AG04449 (cell line): ENCODE results near the gene IL7R.
"Not testable (repeated sequence)": the region's sequence is repeated elsewhere in the genome, so short reads cannot be mapped to it uniquely, and the experiment has no call there.

ENCODE experiments used
- CTCF ChIA-PET: fragments of 350-600 bp; formaldehyde crosslinking; extraction: SDS; loops from one replicate; lab custom pipeline; 2021; ENCODE audit warnings: antibody characterized with exemption; lab: Yijun Ruan, JAX
- POLR2A ChIA-PET: fragments of 400-600, 350-600 bp; formaldehyde crosslinking; extraction: SDS; loops from one replicate; lab custom pipeline; 2020; ENCODE audit warnings: antibody characterized with exemption, inconsistent platforms; lab: Yijun Ruan, JAX
- DNase-seq: peaks from one replicate; pipeline ENCODE4 v3.0.0-alpha.2; 2010; ENCODE audit warnings: low read depth, low spot score
- H3K4me3 ChIP-seq: 2 replicates; pipeline ENCODE4 v1.5.1; 2011; ENCODE audit warnings: low read depth, mild to moderate bottlenecking, control low read depth, low read length
- TF ChIP-seq, protein P1 (sequence below): IDR thresholded peaks from one replicate; pipeline ENCODE4 v1.5.1; 2011; ENCODE audit warnings: mild to moderate bottlenecking, moderate library complexity, low read length, control low read depth, inconsistent platforms; ENCODE audit not compliant: insufficient read depth; ENCODE audit errors: missing control alignments

Gene IL7R

DNA sequence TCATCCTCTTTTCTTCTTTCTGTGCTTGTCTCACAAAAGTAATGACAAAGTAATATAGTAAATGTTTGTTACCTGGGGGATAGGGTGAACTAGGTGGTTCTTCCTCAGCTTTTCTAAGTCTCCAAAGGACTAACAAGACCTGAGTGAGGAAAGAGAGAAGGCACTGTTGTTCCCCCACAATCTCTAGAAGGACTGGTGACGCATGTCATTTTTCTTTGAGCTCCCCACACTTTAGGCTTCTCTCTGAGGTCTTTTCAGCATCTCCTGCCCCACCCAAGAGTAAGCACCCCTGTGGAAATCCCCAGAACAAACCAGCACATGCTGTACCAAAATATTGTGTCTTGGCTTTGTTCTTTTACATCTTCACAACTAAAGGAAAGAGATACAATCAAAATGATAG lies 2.4 kb upstream of the IL7R start:
- DNase-seq = no peak
- H3K4me3 ChIP-seq = no peak overlapping the region
- ChIA-PET POLR2A (no interaction called here), CTCF (interaction anchor here (1.1 to 2.9 kb wide), 2 partner anchors 71 to 77 kb away, joined by 4 to 7 read pairs; no protein-coding TSS in a partner anchor)
- TF ChIP-seq, protein P1, sequence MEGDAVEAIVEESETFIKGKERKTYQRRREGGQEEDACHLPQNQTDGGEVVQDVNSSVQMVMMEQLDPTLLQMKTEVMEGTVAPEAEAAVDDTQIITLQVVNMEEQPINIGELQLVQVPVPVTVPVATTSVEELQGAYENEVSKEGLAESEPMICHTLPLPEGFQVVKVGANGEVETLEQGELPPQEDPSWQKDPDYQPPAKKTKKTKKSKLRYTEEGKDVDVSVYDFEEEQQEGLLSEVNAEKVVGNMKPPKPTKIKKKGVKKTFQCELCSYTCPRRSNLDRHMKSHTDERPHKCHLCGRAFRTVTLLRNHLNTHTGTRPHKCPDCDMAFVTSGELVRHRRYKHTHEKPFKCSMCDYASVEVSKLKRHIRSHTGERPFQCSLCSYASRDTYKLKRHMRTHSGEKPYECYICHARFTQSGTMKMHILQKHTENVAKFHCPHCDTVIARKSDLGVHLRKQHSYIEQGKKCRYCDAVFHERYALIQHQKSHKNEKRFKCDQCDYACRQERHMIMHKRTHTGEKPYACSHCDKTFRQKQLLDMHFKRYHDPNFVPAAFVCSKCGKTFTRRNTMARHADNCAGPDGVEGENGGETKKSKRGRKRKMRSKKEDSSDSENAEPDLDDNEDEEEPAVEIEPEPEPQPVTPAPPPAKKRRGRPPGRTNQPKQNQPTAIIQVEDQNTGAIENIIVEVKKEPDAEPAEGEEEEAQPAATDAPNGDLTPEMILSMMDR = no peak

DNA sequence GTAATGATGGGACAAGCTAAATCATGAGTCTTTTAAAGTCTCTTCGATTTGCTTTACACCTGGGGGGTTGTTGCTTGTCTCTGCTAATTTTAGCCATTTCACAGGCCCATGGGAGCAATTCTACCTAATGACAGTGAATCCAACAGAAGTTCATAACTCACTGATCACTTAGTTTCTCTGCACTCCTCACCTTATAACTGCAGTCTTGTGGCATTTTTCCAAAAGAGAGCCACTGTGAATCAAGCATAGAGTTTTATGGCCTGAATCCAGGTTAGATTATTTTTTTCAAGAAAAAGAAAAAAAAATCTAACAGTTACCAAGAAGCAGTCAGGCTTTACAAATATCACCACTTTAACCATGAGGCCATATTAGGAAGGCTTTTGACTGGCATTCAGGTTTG lies 1.5 kb upstream of the IL7R start:
- ChIA-PET POLR2A (no interaction called here), CTCF (interaction anchor here (0.8 to 1.1 kb wide), 2 partner anchors 27 to 70 kb away, joined by 4 read pairs; no protein-coding TSS in a partner anchor)
- no peak overlapping the region for H3K4me3 ChIP-seq
- DNase-seq = no peak
- TF ChIP-seq, protein P1 = no peak

DNA sequence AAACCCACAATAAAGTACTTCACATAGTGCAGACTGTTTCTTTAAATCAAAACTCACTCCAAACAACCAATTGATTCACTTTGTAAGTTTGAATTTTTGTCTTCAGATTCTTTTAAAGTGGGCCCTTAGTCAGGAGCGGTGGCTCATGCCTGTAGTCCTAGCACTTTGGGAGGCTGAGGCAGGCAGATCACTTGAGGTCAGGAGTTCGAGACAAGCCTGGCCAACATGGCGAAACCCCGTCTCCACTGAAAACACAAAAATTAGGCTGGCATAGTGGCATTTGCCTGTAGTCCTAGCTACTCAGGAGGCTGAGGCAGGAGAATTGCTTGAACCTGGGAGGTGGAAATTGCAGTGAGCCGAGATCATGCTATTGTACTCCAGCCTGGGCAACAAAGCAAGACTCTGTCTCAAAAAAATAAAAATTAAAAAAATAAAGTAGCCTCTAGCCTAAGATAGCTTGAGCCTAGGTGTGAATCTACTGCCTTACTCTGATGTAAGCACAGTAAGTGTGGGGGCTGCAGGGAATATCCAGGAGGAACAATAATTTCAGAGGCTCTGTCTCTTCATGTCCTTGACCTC lies 416 bp upstream of the IL7R start:
- POLR2A ChIA-PET, DNase-seq: not testable (repeated sequence)
- peak overlapping the region; percentile 33 for H3K4me3 ChIP-seq
- CTCF ChIA-PET = interaction anchor here (0.8 to 1.5 kb wide), 3 partner anchors 26 to 79 kb away, joined by 3 to 5 read pairs (median 4); no protein-coding TSS in a partner anchor

DNA sequence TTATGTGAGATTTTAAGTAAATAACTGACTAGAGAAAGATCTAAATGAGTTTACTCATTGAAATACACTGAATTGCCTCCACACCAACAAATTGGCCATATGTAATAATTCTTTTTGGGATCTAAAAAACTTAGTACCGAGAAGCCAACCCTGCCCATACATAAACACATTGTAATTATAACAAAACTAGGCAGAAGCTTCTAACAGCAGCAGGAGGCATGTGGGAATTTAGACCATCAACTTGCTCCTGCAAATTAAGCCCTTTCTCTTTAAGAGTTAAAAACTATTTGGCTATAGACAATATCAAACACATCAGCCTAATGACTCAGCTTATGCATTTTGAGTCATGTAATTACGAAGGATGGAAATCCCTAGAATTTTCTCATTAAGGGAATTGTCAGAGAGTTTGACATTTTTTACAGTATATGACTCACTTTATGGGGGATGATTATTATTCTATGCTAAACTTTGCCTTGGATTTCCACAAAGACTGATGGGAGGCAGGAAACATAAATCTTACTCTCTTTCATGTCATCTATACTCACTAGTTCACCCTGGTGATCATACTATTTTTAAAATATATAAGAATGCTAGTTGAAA lies 1.0 kb downstream of the IL7R start:
- POLR2A ChIA-PET = no interaction called here
- TF ChIP-seq, protein P1 = no peak
- peak overlapping the region; percentile 18 for H3K4me3 ChIP-seq

DNA sequence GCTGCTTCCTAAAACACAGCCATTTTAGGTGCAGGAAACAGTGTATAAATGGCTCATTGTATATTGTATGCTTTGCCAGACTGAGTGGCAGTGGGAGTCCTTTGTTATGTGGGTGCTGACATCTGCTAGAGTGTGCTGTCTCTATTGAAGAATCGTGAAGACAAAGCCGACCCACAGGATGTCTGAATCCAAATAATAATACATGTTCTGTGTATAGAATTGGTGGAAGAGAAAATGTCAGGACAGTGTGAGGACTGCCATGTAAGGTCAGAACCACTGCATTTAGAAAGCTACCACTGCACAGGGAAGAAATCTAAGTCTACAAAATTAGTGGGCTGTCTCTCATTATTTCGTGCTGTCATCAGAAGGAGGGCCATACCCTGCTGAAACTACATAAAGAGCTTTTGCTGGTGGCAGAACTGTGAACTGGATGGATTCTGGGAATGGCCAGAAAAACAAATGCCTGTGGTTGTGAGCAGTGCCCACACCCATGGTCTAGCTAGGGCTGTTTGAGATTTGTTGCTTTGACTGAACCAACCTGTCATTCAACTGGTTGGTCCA lies 2.5 kb downstream of the IL7R start:
- POLR2A ChIA-PET = interaction anchor here (1.1 kb wide), 1 partner anchor 8 kb away, joined by 3 read pairs; no protein-coding TSS in a partner anchor
- TF ChIP-seq, protein P1 = no peak
- no peak for DNase-seq
- no peak overlapping the region for H3K4me3 ChIP-seq
- CTCF ChIA-PET = interaction anchor here (0.8 to 3.5 kb wide), 7 partner anchors 23 to 208 kb away, joined by 3 to 22 read pairs (median 7); no protein-coding TSS in a partner anchor

More for the DNA sequence above, 1.0 kb downstream of the IL7R start:
- peak; percentile 80 for DNase-seq
- CTCF ChIA-PET = interaction anchor here (1.0 to 3.5 kb wide), 5 partner anchors 24 to 207 kb away, joined by 3 to 22 read pairs (median 7); no protein-coding TSS in a partner anchor

DNA sequence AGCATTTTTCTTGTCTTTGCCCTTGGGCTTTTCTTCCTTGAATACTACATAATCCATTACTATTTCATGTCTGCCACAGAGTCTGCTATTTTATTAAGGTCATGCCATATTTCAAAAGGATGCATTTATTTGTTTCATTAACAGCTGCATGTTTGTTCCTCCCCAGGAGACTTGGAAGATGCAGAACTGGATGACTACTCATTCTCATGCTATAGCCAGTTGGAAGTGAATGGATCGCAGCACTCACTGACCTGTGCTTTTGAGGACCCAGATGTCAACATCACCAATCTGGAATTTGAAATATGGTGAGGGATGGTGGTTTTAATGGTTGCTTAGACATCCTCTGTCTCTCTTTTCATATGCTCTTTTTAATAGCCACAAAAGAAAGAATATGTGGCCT lies 4.0 kb downstream of the IL7R start:
- no peak for DNase-seq
- POLR2A ChIA-PET = no interaction called here
- TF ChIP-seq, protein P1 = no peak
- H3K4me3 ChIP-seq = no peak overlapping the region
- CTCF ChIA-PET = interaction anchor here (1.4 to 3.5 kb wide), 3 partner anchors 64 to 209 kb away, joined by 4 to 22 read pairs (median 7); no protein-coding TSS in a partner anchor
